H9 (cell line): ENCODE data around the gene TMEM273. TPM values are rescaled to one million over a fixed set of nuclear protein-coding genes. Genes with fewer than 3 reads are reported as not detected.

Experiments used
- DNase-seq: peaks from one replicate; pipeline ENCODE4 v3.0.0-alpha.2; 2017
- H2AFZ ChIP-seq: one replicate; pipeline ENCODE4 v1.6.1; 2013; ENCODE audit warnings: mild to moderate bottlenecking, low read length, control low read depth, moderate library complexity
- H2AK5ac ChIP-seq: 2 replicates; pipeline ENCODE4 v1.6.1; 2013; ENCODE audit warnings: low read length, control low read depth, mixed read lengths; ENCODE audit not compliant: insufficient read length
- H2BK120ac ChIP-seq: one replicate; pipeline ENCODE4 v1.6.1; 2013; ENCODE audit warnings: low read depth, mild to moderate bottlenecking, low read length, control low read depth, inconsistent platforms; ENCODE audit not compliant: poor library complexity, severe bottlenecking
- H2BK12ac ChIP-seq: 2 replicates; pipeline ENCODE4 v1.6.1; 2013; ENCODE audit warnings: low read length, control low read depth, mixed read lengths, low read depth; ENCODE audit not compliant: insufficient read length
- H2BK15ac ChIP-seq: 2 replicates; pipeline ENCODE4 v1.6.1; 2013; ENCODE audit warnings: low read depth, low read length, control low read depth
- H2BK20ac ChIP-seq: one replicate; pipeline ENCODE4 v1.6.1; 2013; ENCODE audit warnings: low read depth, mild to moderate bottlenecking, low read length, control low read depth, inconsistent platforms; ENCODE audit not compliant: poor library complexity, severe bottlenecking
- H2BK5ac ChIP-seq: 2 replicates; pipeline ENCODE4 v1.6.1; 2013; ENCODE audit warnings: low read length, control low read depth, mixed read lengths; ENCODE audit not compliant: insufficient read length
- H3K14ac ChIP-seq: 2 replicates; pipeline ENCODE4 v1.6.1; 2013; ENCODE audit warnings: low read length, control low read depth; ENCODE audit not compliant: insufficient read depth
- H3K18ac ChIP-seq: 2 replicates; pipeline ENCODE4 v1.6.1; 2013; ENCODE audit warnings: low read depth, mild to moderate bottlenecking, mixed read lengths, low read length, control low read depth; ENCODE audit not compliant: insufficient read length
- H3K23ac ChIP-seq: 2 replicates; pipeline ENCODE4 v1.6.1; 2013; ENCODE audit warnings: low read length, control low read depth, mixed read lengths, low read depth; ENCODE audit not compliant: insufficient read length
- H3K23me2 ChIP-seq: 2 replicates; pipeline ENCODE4 v1.6.1; 2013; ENCODE audit warnings: low read depth, mild to moderate bottlenecking, mixed read lengths, low read length, control low read depth; ENCODE audit not compliant: insufficient read length, poor library complexity, severe bottlenecking
- H3K27ac ChIP-seq: 2 replicates; pipeline ENCODE4 v1.5.1; 2013; ENCODE audit warnings: low read length, control low read depth, mixed read lengths, low read depth; ENCODE audit not compliant: insufficient read length
- H3K27me3 ChIP-seq: 2 replicates; pipeline ENCODE4 v1.6.1; 2013; ENCODE audit warnings: low read length, control low read depth, inconsistent platforms; ENCODE audit not compliant: insufficient read depth
- H3K4ac ChIP-seq: 2 replicates; pipeline ENCODE4 v1.6.1; 2013; ENCODE audit warnings: low read depth, mild to moderate bottlenecking, control low read depth, inconsistent platforms, low read length, moderate library complexity
- H3K4me1 ChIP-seq: 2 replicates; pipeline ENCODE4 v1.6.1; 2013; ENCODE audit warnings: low read length, control low read depth, inconsistent platforms; ENCODE audit not compliant: insufficient read depth
- H3K4me2 ChIP-seq: 2 replicates; pipeline ENCODE4 v1.6.1; 2013; ENCODE audit warnings: low read length, control low read depth, mixed read lengths; ENCODE audit not compliant: insufficient read length, insufficient read depth
- H3K56ac ChIP-seq: 2 replicates; pipeline ENCODE4 v1.6.1; 2013; ENCODE audit warnings: low read depth, mild to moderate bottlenecking, mixed read lengths, low read length, control low read depth; ENCODE audit not compliant: insufficient read length
- H3K79me1 ChIP-seq: 2 replicates; pipeline ENCODE4 v1.6.1; 2013; ENCODE audit warnings: low read depth, mild to moderate bottlenecking, moderate library complexity, low read length, control low read depth, inconsistent platforms; ENCODE audit not compliant: insufficient read depth, poor library complexity, severe bottlenecking
- H3K79me2 ChIP-seq: 2 replicates; pipeline ENCODE4 v1.6.1; 2013; ENCODE audit warnings: low read length, control low read depth, inconsistent platforms; ENCODE audit not compliant: insufficient read depth
- H3K9ac ChIP-seq: 2 replicates; pipeline ENCODE4 v1.6.1; 2013; ENCODE audit warnings: low read length, control low read depth, mixed read lengths; ENCODE audit not compliant: insufficient read length; ENCODE audit errors: extremely low read depth
- H3K9me3 ChIP-seq: one replicate; pipeline ENCODE4 v1.6.1; 2013; ENCODE audit warnings: low read depth, low read length, inconsistent platforms; ENCODE audit not compliant: control insufficient read depth
- H3T11ph ChIP-seq: one replicate; pipeline ENCODE4 v1.6.1; 2013; ENCODE audit warnings: mild to moderate bottlenecking, low read length, control low read depth, inconsistent platforms
- H4K20me1 ChIP-seq: one replicate; pipeline ENCODE4 v1.6.1; 2013; ENCODE audit not compliant: control insufficient read depth, insufficient read length, insufficient read depth
- H4K5ac ChIP-seq: 2 replicates; pipeline ENCODE4 v1.6.1; 2013; ENCODE audit warnings: low read depth, mild to moderate bottlenecking, mixed read lengths, low read length, control low read depth; ENCODE audit not compliant: insufficient read length
- H4K8ac ChIP-seq: replicated peaks from 2 replicates; pipeline ENCODE4 v1.6.1; 2013; ENCODE audit warnings: low read length, control low read depth, mixed read lengths, low read depth; ENCODE audit not compliant: insufficient read length
- H4K91ac ChIP-seq: 2 replicates; pipeline ENCODE4 v1.6.1; 2013; ENCODE audit warnings: low read depth, mild to moderate bottlenecking, moderate library complexity, mixed read lengths, low read length, control low read depth; ENCODE audit not compliant: insufficient read length
- H3K27ac Mint-ChIP-seq, 3 experiments: 2 replicates in 2 of 3; 3 replicates in 1 of 3; pipeline ENCODE4 v1.8.0; 2020 to 2021; ENCODE audit warnings: mixed read lengths in 3 of 3, mild to moderate bottlenecking in 1 of 3, moderate library complexity in 1 of 3
- H3K27me3 Mint-ChIP-seq: 2 replicates; pipeline ENCODE4 v1.8.0; 2021; ENCODE audit warnings: low read depth, mild to moderate bottlenecking, moderate library complexity, mixed read lengths
- H3K36me3 Mint-ChIP-seq, 3 experiments: 2 replicates in 2 of 3; 3 replicates in 1 of 3; pipeline ENCODE4 v1.8.0; 2020 to 2021; ENCODE audit warnings: low read depth in 3 of 3, mixed read lengths in 3 of 3; ENCODE audit not compliant: insufficient read depth in 1 of 3
- H3K4me1 Mint-ChIP-seq, 2 experiments: 2 replicates each; pipeline ENCODE4 v1.8.0; 2020; ENCODE audit warnings: mixed read lengths in 2 of 2
- H3K4me3 Mint-ChIP-seq, 2 experiments: 2 replicates in 1 of 2; 3 replicates in 1 of 2; pipeline ENCODE4 v1.8.0; 2020 to 2021; ENCODE audit warnings: mild to moderate bottlenecking in 2 of 2, mixed read lengths in 2 of 2, moderate library complexity in 1 of 2
- H3K9me3 Mint-ChIP-seq, 2 experiments: 2 replicates in 1 of 2; 3 replicates in 1 of 2; pipeline ENCODE4 v1.8.0; 2020; ENCODE audit warnings: mild to moderate bottlenecking in 2 of 2, mixed read lengths in 2 of 2, moderate library complexity in 1 of 2
- CTCF ChIP-seq: fragments of 200-600 bp; sonication (generic); conservative IDR thresholded peaks from 3 replicates; pipeline ENCODE4 v1.8.0; 2021; ENCODE audit warnings: antibody characterized with exemption, mild to moderate bottlenecking
- WGBS: extraction: QIAGEN DNeasy Blood & Tissue Kit; methylation state at CpG from one replicate; pipeline ENCODE4 v1.1.7; 2013; ENCODE audit warnings: missing lambda C conversion rate, low lambda C conversion rate, mixed read lengths; ENCODE audit not compliant: insufficient read length; ENCODE audit errors: extremely low coverage; 5-methylcytosine and 5-hydroxymethylcytosine counted together
- total RNA-seq: library from RNA; stranded (reverse); gene quantifications from 2 replicates; pipeline ENCODE4 v1.2.1, GENCODE V29; 2021

Gene TMEM273
- total RNA-seq, 1 experiment from 2014 or later = not detected

DNA sequence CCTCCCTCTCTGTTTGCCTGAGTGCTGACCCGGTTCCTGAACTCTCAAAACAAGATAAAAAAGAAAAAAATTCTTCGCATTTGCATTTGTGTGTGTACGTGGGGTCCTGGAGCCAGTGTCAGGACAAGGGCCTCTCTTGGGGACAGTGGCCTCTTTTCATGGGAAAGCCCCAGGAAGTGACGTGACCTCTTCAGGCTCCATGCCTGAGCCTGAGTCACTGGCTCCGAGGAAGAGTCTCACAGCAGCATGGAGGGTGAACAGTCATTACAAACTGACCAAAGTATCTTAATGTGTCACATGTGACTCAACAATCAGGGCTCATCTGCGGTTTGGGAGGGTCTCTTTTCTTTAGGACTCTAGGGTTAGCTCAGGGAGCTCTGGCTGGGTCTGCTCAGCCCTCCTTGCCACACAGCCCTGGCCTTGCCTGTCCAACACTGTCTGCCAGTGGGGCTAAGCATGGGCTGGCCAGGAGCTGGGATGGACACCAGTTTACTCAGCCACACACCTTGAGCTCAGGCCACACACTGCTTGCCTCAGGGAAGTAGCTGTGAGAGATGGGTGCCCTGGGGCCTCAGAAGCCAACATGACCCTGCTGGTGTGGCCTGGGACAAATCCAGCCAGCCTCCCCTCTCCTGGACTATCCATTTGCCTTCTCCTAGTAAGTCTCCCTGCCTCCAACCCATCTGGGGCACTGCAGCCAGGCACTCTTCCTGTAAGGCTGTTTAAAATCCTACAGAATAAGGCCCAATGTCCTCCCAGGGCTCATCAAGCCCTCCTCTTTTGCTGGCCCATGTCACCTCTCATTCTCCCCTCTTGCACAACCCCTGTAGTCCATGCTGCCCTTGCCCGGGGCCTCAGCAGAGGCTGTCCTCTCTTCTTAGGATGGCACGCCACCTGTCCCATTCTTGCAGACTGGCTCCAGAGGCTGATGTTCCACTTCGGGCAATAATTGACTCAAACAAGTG, 10.5 kb downstream of the TMEM273 start:
- Histone ChIP-seq H3K4me2 (no peak overlapping the region), H3K79me2 (no peaks in the 10 kb centered on the region), H2AK5ac (no peak overlapping the region), H4K5ac (no peak overlapping the region), H3K18ac (no peak overlapping the region), H3K14ac (no peak overlapping the region; the same call in 1 of the 2 replicates), H4K91ac (no peak overlapping the region), H3T11ph (no peak overlapping the region), H4K8ac (no peak overlapping the region), H4K20me1 (no peaks in the 10 kb centered on the region), H3K79me1 (no peaks in the 10 kb centered on the region), H3K9ac (no peak overlapping the region), H3K23me2 (no peaks in the 10 kb centered on the region), H3K9me3 (no peaks in the 10 kb centered on the region), H2AFZ (no peak overlapping the region), H3K4ac (no peak overlapping the region), H3K27ac (no peak overlapping the region), H3K4me1 (no peaks in the 10 kb centered on the region), H2BK20ac (no peak overlapping the region), H3K56ac (no peak overlapping the region), H2BK12ac (no peak overlapping the region), H2BK120ac (no peak overlapping the region), H2BK5ac (no peak overlapping the region), H3K23ac (no peak overlapping the region), H2BK15ac (no peak overlapping the region), H3K27me3 (no peaks in the 10 kb centered on the region)
- no peak for DNase-seq
- H3K4me1 Mint-ChIP-seq = peaks cover 4 to 9% of the 10 kb centered on the region in 2 experiments
- H3K36me3 Mint-ChIP-seq = no peaks in the 10 kb centered on the region; a peak in 1 of 7 replicates
- H3K4me3 Mint-ChIP-seq = no peak overlapping the region
- H3K9me3 Mint-ChIP-seq = 0 out of 5 replicates have a peak, but pooled peaks cover 0 to 3% of the 10 kb centered on the region in 2 experiments
- TF ChIP-seq CTCF = no peak
- WGBS = no CpG with 5 or more reads among the region's 9 CpGs
- 0 out of 7 replicates have a peak overlapping the region, but pooled peaks of 1 of the 3 experiments have one; percentile 13 for H3K27ac Mint-ChIP-seq
- peaks cover 2% of the 10 kb centered on the region for H3K27me3 Mint-ChIP-seq
